ENCODE measurements around the gene RNF217.
"Not testable (repeated sequence)": the region's sequence is repeated elsewhere in the genome, so short reads cannot be mapped to it uniquely, and the experiment has no call there.

RNF217 gene

GRCh38 chr6:125057392-125058246 lies 95.4 kb downstream of the RNF217 start:
- DNase-seq = no peak

DNA sequence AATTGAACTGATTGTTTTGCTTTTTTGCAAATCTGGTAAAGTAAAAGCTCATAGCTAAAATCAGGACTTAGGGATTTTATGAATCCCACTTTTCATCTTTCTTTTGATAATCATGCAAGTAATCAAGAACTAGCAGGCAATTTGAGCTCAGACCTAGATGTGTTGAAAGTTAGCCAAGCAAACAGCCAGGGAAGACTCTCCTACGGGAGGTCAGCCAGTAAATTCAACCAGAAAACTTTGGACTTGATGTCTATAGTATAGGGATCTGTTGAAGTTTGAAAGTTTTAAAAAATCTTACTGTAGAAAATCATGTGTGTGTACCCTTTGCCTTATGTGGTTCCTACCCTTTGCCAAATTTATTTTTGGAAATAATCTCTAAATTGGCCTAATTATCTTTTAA lies 96.3 kb downstream of the RNF217 start:
- DNase-seq = no peak

DNA sequence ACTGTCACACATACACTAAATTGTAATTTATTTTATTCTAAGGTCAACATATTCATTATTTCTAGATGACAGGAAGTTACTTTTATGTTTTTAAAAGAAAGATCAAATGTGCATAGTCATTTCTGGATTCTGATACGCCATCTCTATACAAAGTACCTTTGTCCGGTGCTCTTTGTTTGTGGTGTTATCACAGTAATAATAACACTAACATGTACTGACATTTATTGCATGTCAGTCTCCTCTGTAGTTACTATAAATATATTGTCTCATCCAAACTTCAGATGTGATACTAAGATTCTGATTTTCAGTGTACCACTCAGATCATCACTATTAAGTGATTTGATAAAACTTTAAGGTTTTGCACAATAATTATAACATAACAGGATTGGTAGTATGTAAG lies 101.1 kb downstream of the RNF217 start:
- no peak for DNase-seq

GRCh38 chr6:125066140-125066539 lies 103.9 kb downstream of the RNF217 start:
- no peak for DNase-seq

DNA sequence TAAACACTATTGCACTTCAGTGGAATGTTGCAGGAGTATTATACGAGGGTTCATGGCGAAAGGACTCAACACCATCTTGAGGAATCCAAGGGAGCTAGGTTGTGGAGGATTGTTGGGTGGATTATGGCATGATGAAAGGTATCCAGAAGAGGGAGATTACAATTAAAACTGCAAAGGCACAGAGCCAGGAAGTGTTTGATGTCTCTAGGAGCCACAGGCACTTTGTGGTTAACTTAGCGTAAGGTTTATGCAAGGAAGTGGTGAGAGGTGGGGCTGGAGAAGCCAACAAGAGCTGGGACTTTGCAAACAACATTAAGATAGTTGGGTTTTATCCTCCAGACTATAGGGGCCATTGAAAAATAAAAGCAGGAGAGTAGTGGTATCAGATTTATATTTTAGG lies 104.7 kb downstream of the RNF217 start:
- DNase-seq = no peak

- no peak for DNase-seq
Measured at GRCh38 chr6:125067552-125067951, 105.3 kb downstream of the RNF217 start.

DNA sequence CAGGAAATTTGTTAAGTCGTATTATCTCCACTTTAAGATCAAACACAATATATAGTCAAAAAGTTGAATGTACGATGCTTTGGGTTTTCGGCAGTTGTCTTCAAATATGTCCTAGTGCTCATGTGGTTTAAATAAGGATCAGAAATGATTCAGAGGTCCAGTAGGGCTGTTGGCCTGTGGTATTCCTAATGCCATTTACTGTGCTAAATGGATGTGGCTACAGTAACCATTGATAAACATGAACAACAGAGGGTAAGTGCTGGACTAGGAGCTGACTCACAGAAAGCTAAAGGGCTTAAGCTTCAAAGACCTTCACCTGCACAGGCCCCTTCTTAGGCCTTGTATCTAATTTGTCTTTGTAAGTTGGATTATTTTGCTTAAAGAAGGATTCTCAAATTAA lies 110.8 kb downstream of the RNF217 start:
- DNase-seq = no peak

DNA sequence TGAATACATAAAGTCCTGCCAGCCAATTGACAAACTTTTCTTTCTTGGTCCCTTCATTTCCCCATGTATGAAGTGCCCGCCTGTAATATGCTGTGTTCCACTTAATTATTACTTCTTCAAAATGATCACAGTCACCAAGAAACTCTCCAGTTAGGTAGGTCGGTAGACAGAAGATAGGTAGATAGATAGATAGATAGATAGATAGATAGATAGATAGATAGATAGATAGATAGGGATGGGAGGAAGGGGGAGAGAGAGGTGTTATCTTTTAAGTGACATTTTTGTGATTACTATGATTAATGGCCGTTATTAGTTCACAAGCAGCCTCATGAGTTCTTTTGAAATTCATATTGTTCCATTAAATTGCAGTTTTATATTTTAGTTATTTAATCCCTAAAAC lies 111.9 kb downstream of the RNF217 start:
- no peak for DNase-seq

DNA sequence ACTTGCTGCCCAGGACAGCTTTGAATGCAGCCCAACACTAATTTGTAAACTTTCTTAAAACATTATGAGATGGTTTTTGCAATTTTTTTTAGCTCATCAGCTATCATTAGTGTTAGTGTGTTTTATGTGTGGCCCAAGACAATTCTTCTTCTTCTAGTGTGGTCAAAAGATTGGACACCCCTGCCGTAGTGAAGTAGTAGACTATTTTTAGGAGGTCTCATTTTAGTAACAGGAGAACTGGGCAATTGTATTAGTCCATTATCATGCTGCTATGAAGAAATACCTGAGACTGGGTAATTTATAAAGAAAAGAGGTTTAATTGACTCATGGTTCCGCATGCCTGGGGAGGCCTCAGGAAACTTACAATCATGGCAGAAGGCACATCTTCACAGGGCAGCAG lies 112.8 kb downstream of the RNF217 start:
- DNase-seq = not testable (repeated sequence)

DNA sequence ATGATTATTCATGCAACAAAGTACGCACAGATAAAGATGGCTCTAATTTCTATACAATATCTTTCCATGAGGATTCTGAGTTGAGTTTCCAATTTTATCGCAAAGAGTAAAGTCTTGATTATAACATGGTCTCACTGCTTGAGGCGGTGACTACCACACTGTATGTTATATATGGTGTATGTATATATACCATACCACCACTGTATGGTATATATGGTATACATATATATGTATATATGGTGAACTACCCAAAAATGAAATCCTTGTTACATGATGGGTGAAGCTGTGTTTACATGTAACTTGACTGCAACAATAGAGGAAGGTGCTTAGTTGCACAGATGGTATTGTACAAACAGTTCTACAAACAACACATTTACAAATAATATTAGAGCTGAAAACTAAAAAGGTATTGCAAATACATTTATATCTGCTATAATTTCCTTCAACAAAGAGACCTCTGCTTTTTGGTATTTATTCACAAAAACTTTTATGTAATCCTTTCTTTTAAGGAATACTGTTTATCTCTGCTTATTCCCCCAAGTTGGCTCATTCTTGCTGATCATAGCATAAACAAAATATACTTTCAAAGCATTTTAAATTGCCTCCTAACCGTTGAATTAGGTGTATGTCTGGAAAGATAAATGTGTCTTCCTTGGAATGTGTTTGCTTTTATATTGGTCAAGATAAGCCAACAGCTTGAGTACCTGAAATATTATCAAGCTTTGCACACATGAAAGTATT lies 113.7 kb downstream of the RNF217 start:
- no peak for DNase-seq

- DNase-seq = no peak
Measured at GRCh38 chr6:125076482-125076742, 114.2 kb downstream of the RNF217 start.

DNA sequence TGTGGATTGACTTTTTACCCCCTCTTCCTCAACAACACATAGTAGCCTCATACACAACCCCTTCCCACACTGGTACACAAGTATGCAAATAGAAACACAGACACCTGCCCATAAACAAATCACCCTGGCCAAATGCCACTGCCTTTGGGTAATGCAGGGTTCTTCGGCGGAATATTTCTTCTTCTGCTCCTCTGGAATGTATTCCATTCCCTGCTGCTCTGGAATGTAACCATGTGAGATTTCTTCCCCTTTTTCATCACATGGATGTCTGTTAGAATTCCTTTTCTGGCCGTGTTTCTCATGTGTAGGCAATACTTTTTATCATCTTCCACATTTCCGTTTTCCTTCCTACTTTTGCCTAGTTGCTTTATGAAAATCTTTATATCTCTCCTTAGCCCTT lies 115.2 kb downstream of the RNF217 start:
- no peak for DNase-seq

- DNase-seq = no peak
Measured at GRCh38 chr6:125078602-125079321, 116.5 kb downstream of the RNF217 start.

GRCh38 chr6:125082908-125083683 lies 120.9 kb downstream of the RNF217 start:
- DNase-seq = no peak

GRCh38 chr6:125083684-125083990 lies 121.4 kb downstream of the RNF217 start:
- DNase-seq = no peak

GRCh38 chr6:125086716-125087115 lies 124.5 kb downstream of the RNF217 start:
- DNase-seq = no peak

DNA sequence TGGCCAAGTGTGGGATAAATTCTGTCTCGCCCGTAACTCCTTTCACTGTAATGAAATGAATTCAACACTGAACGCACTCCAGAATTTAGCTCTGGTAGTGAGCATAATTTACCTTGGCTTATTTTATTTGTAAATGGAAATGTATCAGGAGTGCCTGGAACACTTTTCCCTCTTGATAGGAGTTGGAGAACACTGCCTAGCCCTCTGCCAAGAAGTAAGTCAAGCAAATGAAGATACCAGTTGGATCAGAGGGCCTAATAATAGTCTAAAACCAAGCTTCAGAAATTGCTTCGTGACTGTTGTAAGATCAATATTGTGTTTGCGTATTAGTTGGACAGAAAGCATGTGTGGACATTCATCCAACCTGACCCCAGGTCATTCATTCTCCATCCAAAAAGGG lies 126.7 kb downstream of the RNF217 start:
- no peak for DNase-seq

DNA sequence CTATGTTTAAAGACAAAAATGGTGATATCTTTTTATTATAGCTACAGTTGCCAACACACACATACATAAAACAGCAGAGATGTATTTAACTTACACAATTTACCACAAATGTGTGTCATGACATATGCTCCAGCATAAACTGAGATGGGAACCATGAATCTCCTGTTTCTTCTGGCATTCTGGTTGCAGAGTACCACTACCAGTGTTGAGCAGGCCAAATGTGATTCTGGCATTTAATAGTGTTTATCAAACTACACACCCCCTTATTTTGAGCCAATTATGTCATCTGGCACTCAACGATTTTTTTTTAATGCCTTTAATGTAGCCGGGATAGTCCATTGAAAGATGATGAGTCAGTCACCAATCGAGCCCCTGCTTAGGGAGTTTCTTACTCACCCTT lies 132.3 kb downstream of the RNF217 start:
- DNase-seq = no peak

DNA sequence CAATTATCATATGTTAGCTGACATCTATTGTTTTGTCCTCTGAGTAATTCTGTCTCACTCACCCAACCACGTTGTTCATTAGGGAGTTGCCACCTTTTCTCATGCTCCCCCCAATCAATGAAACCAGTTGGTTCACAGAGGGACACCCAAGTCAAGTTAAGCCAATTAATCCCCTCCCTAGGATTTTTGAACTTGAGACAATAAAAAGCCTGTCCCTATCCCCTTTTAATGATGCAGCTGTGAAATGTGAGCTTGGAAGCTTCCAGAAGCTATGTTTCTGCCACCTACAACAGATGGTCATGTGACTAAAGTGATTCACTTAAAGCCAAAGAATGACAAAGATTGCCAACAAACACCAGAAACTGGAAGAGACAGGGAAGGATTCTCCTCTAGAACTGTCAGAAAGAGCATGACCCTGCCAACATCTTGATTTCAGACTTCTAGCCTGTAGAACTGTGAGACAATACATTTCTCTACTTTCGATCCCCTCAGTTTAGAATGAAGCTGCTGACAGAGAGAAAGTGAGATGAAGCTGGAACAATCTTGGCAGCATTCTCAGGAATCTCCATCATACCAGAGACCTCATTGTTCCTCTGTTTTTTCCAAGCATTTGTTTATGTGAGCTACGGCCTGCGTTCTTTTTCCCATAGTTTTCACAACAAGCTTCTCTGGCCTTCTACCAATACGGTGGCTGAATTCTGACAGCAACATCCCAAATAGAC lies 133.5 kb downstream of the RNF217 start:
- no peak for DNase-seq

DNA sequence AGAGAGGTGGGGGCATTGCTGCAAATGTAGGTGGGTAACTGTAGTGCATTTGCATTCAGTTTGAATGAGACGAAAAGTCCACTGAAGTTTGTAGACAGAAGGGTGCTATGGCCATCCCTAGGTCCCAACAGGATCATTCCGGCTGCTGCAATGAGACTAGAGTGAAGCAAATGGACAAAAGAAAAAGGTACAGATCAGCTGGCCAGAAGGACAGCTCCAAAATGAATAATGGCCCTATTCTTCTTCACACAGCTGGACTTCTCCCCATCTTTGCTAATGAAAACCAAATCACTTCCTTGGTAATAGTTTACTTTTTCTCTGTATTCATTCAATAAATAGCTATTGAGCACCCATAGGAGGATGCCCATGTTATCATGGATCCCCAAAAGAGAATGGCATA lies 134.9 kb downstream of the RNF217 start:
- DNase-seq = no peak

GRCh38 chr6:125098253-125098652 lies 136.0 kb downstream of the RNF217 start:
- no peak for DNase-seq
